Measurements from ENCODE around the gene F5. TPM values are rescaled to one million over a fixed set of nuclear protein-coding genes. Genes with fewer than 3 reads are reported as not detected.

Gene F5
- total and polyA plus RNA-seq, 9 of the 15 experiments (the other 6 are each of a cell fraction or from before 2014, with no cell fraction given) = 0.03 to 0.13 TPM; not detected in 7

- H3K4me3 ChIP-seq = peak overlapping the region; percentile 79
- FAIRE-seq (no peak), ATAC-seq (no peak), DNase-seq (ENCODE audit: extremely low read depth in 1 of 4, low spot score in 3 of 4) (no peak)
- no TSS peak for BruUV-seq (replicated peaks)
- H3K27ac ChIP-seq (ENCODE audit: extremely low read depth, low read depth, low read length) = peak overlapping the region; percentile 89; the same call in 2 of the 3 replicates
- 38% methylated on average over 5 of the region's 5 CpGs for WGBS (ENCODE audit: insufficient coverage, low coverage, missing lambda C conversion rate)
- peak overlapping the region in 1 of 2 experiments; percentile 83; a peak in 2 of 4 replicates for H3K9ac ChIP-seq (ENCODE audit: insufficient read depth in 1 of 2, low read depth in 2 of 2, low read length in 2 of 2)
- H3K4me1 ChIP-seq (replicated peaks in 1 of 2; ENCODE audit: control insufficient read depth in 2 of 2, insufficient read depth in 2 of 2, low read length in 2 of 2) = peaks cover 13 to 23% of the 10 kb centered on the region in 2 experiments; a peak in 4 of 5 replicates
- intact Hi-C loops (cut with micrococcal nuclease) = loop anchor here (5.0 kb wide), 3 partner anchors 60 to 405 kb away; partner anchors contain the start of gene SCYL3
- H3K9me3 ChIP-seq (replicated peaks; ENCODE audit: control insufficient read depth, insufficient read depth, low read depth, low read length) = no peaks in the 10 kb centered on the region
- no peaks in the 10 kb centered on the region for H4K20me1 ChIP-seq (replicated peaks; ENCODE audit: control insufficient read depth, insufficient read depth, low read length)
- H2AFZ ChIP-seq (ENCODE audit: low read depth, low read length) = peak overlapping the region; percentile 92
- ChIA-PET POLR2A (interaction anchor here (0.6 to 1.0 kb wide), 3 partner anchors 9 to 44 kb away, joined by 3 to 4 read pairs (median 3); no protein-coding TSS in a partner anchor), CTCF (ENCODE audit: low intra/inter-chr PET ratio) (interaction anchor here (1.3 kb wide), 1 partner anchor 59 kb away, joined by 3 read pairs; no protein-coding TSS in a partner anchor)
- no peaks in the 10 kb centered on the region for H3K27me3 ChIP-seq (ENCODE audit: control insufficient read depth in 2 of 2, insufficient read depth in 2 of 2, low read length in 2 of 2)
- peaks cover 3% of the 10 kb centered on the region; the same call in 1 of the 3 replicates for H3K36me3 ChIP-seq (ENCODE audit: control insufficient read depth, insufficient read depth, low read length)
- TF ChIP-seq BDP1 (IDR thresholded peaks at IDR 0.05; ENCODE audit: insufficient read depth, insufficient read length) (no peak), JUND (IDR thresholded peaks at IDR 0.05; ENCODE audit: borderline replicate concordance, low read depth, low read length) (peak; percentile 50; the same call in 1 of the 2 replicates), JUND (tag; IDR thresholded peaks at IDR 0.05; ENCODE audit: borderline replicate concordance, low read depth, low read length) (peak; percentile 78; the same call in 2 of the 3 replicates), ATF7 (IDR thresholded peaks at IDR 0.05) (peak; percentile 96), ZKSCAN8 (CRISPR knock-in tag; IDR thresholded peaks at IDR 0.05) (no peak), FOXK2 (conservative IDR thresholded peaks at IDR 0.05 in 1 of 2, IDR thresholded peaks at IDR 0.05 in 1 of 2; ENCODE audit: low read depth in 2 of 2) (0 out of 4 replicates have a peak, but pooled peaks of 1 of the 2 experiments have one; percentile 9), HEY1 (CRISPR knock-in tag; IDR thresholded peaks at IDR 0.05; ENCODE audit: borderline replicate concordance) (no peak)
- TF ChIP-seq, protein P1, sequence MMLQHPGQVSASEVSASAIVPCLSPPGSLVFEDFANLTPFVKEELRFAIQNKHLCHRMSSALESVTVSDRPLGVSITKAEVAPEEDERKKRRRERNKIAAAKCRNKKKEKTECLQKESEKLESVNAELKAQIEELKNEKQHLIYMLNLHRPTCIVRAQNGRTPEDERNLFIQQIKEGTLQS (IDR thresholded peaks at IDR 0.05) = peak; percentile 97
- TF ChIP-seq, protein P1 (CRISPR knock-in tag; conservative IDR thresholded peaks at IDR 0.05) = no peak
- TF ChIP-seq, protein P2, sequence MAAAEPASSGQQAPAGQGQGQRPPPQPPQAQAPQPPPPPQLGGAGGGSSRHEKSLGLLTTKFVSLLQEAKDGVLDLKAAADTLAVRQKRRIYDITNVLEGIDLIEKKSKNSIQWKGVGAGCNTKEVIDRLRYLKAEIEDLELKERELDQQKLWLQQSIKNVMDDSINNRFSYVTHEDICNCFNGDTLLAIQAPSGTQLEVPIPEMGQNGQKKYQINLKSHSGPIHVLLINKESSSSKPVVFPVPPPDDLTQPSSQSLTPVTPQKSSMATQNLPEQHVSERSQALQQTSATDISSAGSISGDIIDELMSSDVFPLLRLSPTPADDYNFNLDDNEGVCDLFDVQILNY (CRISPR knock-in tag; IDR thresholded peaks at IDR 0.05) = no peak
- no peaks in the 10 kb centered on the region for H3K9me1 ChIP-seq (ENCODE audit: control insufficient read depth, insufficient read depth, low read length)
- in situ Hi-C loops (cut with MboI) = no loop called here
- peaks cover 49% of the 10 kb centered on the region for H3K79me2 ChIP-seq (ENCODE audit: control insufficient read depth, insufficient read depth, low read length)
- peak overlapping the region; percentile 94 for H3K4me2 ChIP-seq (ENCODE audit: insufficient read depth, low read length)
Observed at GRCh38 chr1:169487133-169487532, 99.1 kb downstream of the F5 start.
